Calu3 (cell line): ENCODE data around the gene SP140L. TPM values are rescaled to one million over a fixed set of nuclear protein-coding genes. Genes with fewer than 3 reads are reported as not detected.

ENCODE experiments used
- BruUV-seq: library from RNA; stranded (reverse); fragments of 400-500 nt; replicated peaks from 2 replicates; lab custom pipeline; 2021; lab: Mats Ljungman, UMichigan
- CTCF ChIA-PET: fragments of 300-600 bp; sonication (Branson Sonifier 250); formaldehyde crosslinking; loops from one replicate; lab custom pipeline; 2022; ENCODE audit warnings: antibody characterized with exemption; lab: Charles Lee
- DNase-seq: peaks from one replicate; pipeline ENCODE4 v3.0.0; 2022
- H3K27ac Mint-ChIP-seq: one replicate; pipeline ENCODE4 v1.8.0; 2022; ENCODE audit warnings: mixed read lengths; ENCODE audit not compliant: unreplicated experiment
- H3K27me3 Mint-ChIP-seq: one replicate; pipeline ENCODE4 v1.8.0; 2022; ENCODE audit warnings: mixed read lengths; ENCODE audit not compliant: unreplicated experiment
- H3K36me3 Mint-ChIP-seq: one replicate; pipeline ENCODE4 v1.8.0; 2022; ENCODE audit warnings: mild to moderate bottlenecking, moderate library complexity, mixed read lengths; ENCODE audit not compliant: insufficient read depth, unreplicated experiment
- H3K4me1 Mint-ChIP-seq: one replicate; pipeline ENCODE4 v1.8.0; 2022; ENCODE audit warnings: mild to moderate bottlenecking, low read depth, mixed read lengths; ENCODE audit not compliant: unreplicated experiment
- H3K4me3 Mint-ChIP-seq: one replicate; pipeline ENCODE4 v1.8.0; 2022; ENCODE audit warnings: mild to moderate bottlenecking, low read depth, moderate library complexity, mixed read lengths; ENCODE audit not compliant: unreplicated experiment
- H3K9me3 Mint-ChIP-seq: one replicate; pipeline ENCODE4 v1.8.0; 2022; ENCODE audit warnings: low read depth, mixed read lengths; ENCODE audit not compliant: unreplicated experiment
- intact Hi-C: fragments of 100-400 bp; cut with micrococcal nuclease; formaldehyde crosslinking; loops from one replicate; pipeline ENCODE4 v1.10.0; 2022; ENCODE audit not compliant: unreplicated experiment
- total RNA-seq: library from RNA; stranded (reverse); gene quantifications from 2 replicates; pipeline ENCODE4 v1.2.3, GENCODE V29; 2022
- TF ChIP-seq, protein P1 (sequence below): fragments of 200-600 bp; IDR thresholded peaks from one replicate; pipeline ENCODE4 v1.8.0; 2022; ENCODE audit warnings: antibody characterized with exemption; ENCODE audit not compliant: unreplicated experiment

SP140L gene
- total RNA-seq, 1 experiment from 2014 or later = 35.4 TPM

DNA sequence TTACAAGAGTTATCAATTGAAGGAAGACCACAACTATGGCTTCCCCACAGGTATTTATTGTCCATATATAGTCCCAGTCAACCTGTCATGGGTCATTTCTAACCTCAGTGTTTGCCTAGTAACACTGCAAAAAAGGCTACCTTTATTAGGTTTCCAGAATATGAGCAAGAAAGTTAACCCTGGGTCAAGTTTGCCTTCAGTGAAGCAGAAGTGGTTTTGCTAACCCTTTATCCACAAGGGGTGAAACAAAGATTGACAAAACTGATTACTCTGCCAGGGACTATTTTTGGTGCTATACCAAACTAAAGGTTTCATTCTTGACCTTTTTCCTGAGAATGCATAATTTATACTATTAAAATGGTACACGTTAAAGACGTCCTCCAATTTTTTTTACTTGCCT lies 117.8 kb downstream of the SP140L start:
- intact Hi-C loops = no loop called here
- no TSS peak for BruUV-seq
- TF ChIP-seq, protein P1, sequence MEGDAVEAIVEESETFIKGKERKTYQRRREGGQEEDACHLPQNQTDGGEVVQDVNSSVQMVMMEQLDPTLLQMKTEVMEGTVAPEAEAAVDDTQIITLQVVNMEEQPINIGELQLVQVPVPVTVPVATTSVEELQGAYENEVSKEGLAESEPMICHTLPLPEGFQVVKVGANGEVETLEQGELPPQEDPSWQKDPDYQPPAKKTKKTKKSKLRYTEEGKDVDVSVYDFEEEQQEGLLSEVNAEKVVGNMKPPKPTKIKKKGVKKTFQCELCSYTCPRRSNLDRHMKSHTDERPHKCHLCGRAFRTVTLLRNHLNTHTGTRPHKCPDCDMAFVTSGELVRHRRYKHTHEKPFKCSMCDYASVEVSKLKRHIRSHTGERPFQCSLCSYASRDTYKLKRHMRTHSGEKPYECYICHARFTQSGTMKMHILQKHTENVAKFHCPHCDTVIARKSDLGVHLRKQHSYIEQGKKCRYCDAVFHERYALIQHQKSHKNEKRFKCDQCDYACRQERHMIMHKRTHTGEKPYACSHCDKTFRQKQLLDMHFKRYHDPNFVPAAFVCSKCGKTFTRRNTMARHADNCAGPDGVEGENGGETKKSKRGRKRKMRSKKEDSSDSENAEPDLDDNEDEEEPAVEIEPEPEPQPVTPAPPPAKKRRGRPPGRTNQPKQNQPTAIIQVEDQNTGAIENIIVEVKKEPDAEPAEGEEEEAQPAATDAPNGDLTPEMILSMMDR = no peak
- no peak overlapping the region for H3K4me3 Mint-ChIP-seq
- DNase-seq = no peak
- no peaks in the 10 kb centered on the region for H3K27me3 Mint-ChIP-seq
- CTCF ChIA-PET = no interaction called here
- H3K36me3 Mint-ChIP-seq = peaks cover 8% of the 10 kb centered on the region
- no peak overlapping the region for H3K27ac Mint-ChIP-seq
- H3K4me1 Mint-ChIP-seq = no peaks in the 10 kb centered on the region
- no peaks in the 10 kb centered on the region for H3K9me3 Mint-ChIP-seq

DNA sequence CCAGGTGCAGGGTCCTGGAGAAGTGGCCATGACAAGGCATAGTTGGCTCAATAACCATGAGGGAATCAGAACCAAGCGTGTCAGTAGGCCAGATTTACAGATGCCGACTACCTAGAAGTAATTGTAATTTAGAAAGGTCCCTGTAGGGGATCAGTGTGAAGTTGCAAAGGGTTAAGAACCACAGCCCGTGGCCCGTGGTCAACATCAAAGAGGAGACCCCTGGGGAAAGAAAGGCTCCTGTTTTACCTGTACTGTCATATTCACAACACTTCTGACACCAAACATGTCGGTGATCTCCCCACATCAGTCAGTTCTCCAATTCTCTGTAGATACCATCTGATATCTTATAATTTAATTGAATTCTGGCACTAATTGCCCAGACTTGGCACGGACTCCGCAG lies 120.0 kb downstream of the SP140L start:
- intact Hi-C loops = no loop called here
- no TSS peak for BruUV-seq
- peaks cover 9% of the 10 kb centered on the region for H3K36me3 Mint-ChIP-seq
- no peaks in the 10 kb centered on the region for H3K9me3 Mint-ChIP-seq
- DNase-seq = no peak
- H3K27me3 Mint-ChIP-seq = no peaks in the 10 kb centered on the region
- TF ChIP-seq, protein P1 = no peak
- no peak overlapping the region for H3K4me3 Mint-ChIP-seq
- CTCF ChIA-PET = no interaction called here
- no peak overlapping the region for H3K27ac Mint-ChIP-seq
- no peaks in the 10 kb centered on the region for H3K4me1 Mint-ChIP-seq

DNA sequence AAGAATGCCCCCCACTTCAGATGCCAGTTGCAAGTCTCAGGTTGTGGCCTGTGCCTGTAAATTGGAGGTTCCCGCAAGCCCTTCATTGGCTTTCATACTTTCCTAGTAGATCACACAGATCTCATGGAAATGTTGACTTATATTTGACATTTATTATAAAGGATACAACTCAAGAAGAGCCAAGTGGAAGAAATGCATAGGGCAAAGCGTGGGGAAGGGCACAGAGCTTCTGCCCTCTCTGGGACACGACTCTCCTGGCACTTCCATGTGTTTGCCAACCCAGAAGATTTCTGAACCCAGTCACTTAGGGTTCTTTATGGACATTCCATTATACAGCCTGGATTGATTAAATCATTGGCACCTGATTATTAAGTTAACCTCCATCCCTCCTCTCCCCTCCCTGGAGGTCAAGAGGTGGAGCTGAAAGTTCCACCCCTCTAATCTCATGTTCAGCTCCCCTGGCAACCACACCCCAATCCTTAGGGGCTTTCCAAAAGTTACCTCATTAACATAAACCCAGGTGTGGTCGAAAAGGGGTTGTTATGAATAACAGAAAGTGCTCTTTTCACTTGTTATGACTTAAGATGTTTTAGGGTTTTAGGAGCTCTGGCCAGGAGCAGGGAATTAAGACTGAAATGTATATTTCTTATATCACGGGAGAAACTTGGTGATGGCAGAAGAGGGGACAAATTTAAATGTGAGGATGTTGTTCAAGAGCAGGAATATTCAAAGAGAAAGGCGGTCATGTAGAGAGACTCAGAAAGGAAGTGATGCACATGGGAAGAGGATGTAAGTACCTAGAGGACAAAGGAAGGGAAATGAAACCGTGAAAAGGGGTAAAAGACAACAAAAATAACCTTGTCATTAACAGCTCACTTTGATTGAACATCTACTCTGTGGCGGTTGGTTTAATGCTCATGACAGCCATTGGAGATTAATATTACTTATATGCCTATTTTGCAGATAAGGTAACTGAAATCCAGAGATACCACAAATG lies 120.8 kb downstream of the SP140L start:
- Mint-ChIP-seq H3K27ac (no peak overlapping the region), H3K27me3 (no peaks in the 10 kb centered on the region), H3K4me3 (no peak overlapping the region), H3K9me3 (no peaks in the 10 kb centered on the region), H3K36me3 (peaks cover 9% of the 10 kb centered on the region), H3K4me1 (no peaks in the 10 kb centered on the region)
- CTCF ChIA-PET = no interaction called here
- BruUV-seq = no TSS peak
- DNase-seq = no peak
- TF ChIP-seq, protein P1 = no peak
- intact Hi-C loops = no loop called here

DNA sequence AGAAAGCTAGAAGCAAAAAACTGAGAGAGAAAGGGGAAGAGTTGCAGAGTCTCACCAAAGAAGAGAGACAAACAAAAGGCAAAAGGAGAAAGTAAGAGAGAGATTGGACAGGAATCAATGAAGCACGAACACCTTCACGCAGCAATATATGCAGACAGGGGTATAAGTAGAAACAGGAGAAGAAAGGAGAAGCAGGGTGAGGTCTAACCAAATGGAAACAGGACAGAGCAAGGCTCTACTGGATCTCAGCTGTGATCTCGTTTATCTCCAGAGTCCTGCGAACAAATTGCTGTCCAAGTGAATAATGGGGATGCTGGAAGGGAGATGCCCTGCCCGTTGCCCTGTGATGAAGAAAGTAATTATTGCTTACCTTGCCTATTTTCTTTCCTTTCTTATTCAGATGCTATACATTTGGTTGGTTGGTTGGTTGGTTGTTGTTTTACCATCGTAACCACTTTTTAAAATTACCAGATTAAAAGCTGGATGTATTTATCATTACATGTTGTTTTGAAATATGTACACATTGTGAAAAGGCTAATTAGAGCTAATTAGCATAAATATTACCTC lies 123.0 kb downstream of the SP140L start:
- Mint-ChIP-seq H3K36me3 (peaks cover 9% of the 10 kb centered on the region), H3K9me3 (no peaks in the 10 kb centered on the region), H3K4me1 (no peaks in the 10 kb centered on the region), H3K4me3 (no peak overlapping the region), H3K27ac (no peak overlapping the region), H3K27me3 (no peaks in the 10 kb centered on the region)
- no peak for DNase-seq
- TF ChIP-seq, protein P1 = no peak
- CTCF ChIA-PET = no interaction called here
- no TSS peak for BruUV-seq
- intact Hi-C loops = no loop called here
